HepG2 (cell line): ENCODE data around the gene DHFR2. TPM values are rescaled to one million over a fixed set of nuclear protein-coding genes. Genes with fewer than 3 reads are reported as not detected.
"Not testable (repeated sequence)": the region's sequence is repeated elsewhere in the genome, so short reads cannot be mapped to it uniquely, and the experiment has no call there.

Source experiments
- ATAC-seq: fragments of 200-7000 bp; cut with Tn5 transposase; 3 replicates; pipeline ENCODE4 v1.9.1; 2020; ENCODE audit warnings: mild to moderate bottlenecking, moderate library complexity
- BruUV-seq: library from RNA; stranded (reverse); fragments of 400-500 nt; replicated peaks from 2 replicates; lab custom pipeline; 2021; lab: Mats Ljungman, UMichigan
- CTCF ChIA-PET: fragments of 300-600 bp; formaldehyde crosslinking; extraction: SDS; loops from one replicate; lab custom pipeline; 2021; ENCODE audit warnings: low total read pairs, inconsistent platforms, low intra/inter-chr PET ratio; lab: Yijun Ruan, JAX
- POLR2A ChIA-PET: fragments of 350-600 bp; sonication (Branson Sonifier 250); formaldehyde crosslinking; loops from one replicate; lab custom pipeline; 2020; ENCODE audit warnings: antibody characterized with exemption, inconsistent platforms; lab: Yijun Ruan, JAX
- DNase-seq: peaks from one replicate; pipeline ENCODE4 v3.0.0-alpha.2; 2015; ENCODE audit warnings: low spot score
- FAIRE-seq: peaks from 3 replicates; lab custom pipeline; 2011; peaks lifted over from hg19 to GRCh38; lab: Jason Lieb, UNC
- H2AFZ ChIP-seq: one replicate; pipeline ENCODE4 v1.6.1; 2011; ENCODE audit warnings: low read length, inconsistent platforms
- H3K27ac ChIP-seq: fragments of 300-600 bp; 3 replicates; pipeline ENCODE4 v1.8.0; 2011; ENCODE audit warnings: mixed run types, mild to moderate bottlenecking, mixed read lengths, low read length, inconsistent platforms; ENCODE audit not compliant: insufficient read depth; ENCODE audit errors: extremely low read length
- H3K27me3 ChIP-seq, 2 experiments: fragments of 200-600 bp in 1 of 2; 2 replicates in 1 of 2; 3 replicates in 1 of 2; pipeline versions ENCODE4 v1.6.0 to v1.8.0; 2011; ENCODE audit warnings: low read length in 2 of 2, mild to moderate bottlenecking in 2 of 2, moderate library complexity in 2 of 2, inconsistent platforms in 1 of 2; ENCODE audit not compliant: insufficient read depth in 2 of 2, control insufficient read depth in 1 of 2
- H3K36me3 ChIP-seq, 2 experiments: fragments of 200-600 bp in 1 of 2; replicated peaks in 1 of 2; 2 replicates in 1 of 2; 3 replicates in 1 of 2; pipeline versions ENCODE4 v1.5.1 to v1.8.0; 2011; ENCODE audit warnings: low read length in 2 of 2, inconsistent platforms in 1 of 2; ENCODE audit not compliant: insufficient read depth in 2 of 2, control insufficient read depth in 1 of 2
- H3K4me1 ChIP-seq: 2 replicates; pipeline ENCODE4 v1.5.1; 2012; ENCODE audit warnings: low read length, inconsistent platforms; ENCODE audit not compliant: insufficient read depth
- H3K4me2 ChIP-seq: 2 replicates; pipeline ENCODE4 v1.6.0; 2011; ENCODE audit warnings: low read depth, low read length, inconsistent platforms
- H3K4me3 ChIP-seq, 3 experiments: fragments of 200-600 bp in 1 of 3; sonication (generic), shearing (Covaris generic) in 1 of 3; replicated peaks in 1 of 3; 2 replicates each; pipeline ENCODE4 v1.5.1; 2011 to 2016; ENCODE audit warnings: low read length in 3 of 3, inconsistent platforms in 2 of 3, low read depth in 2 of 3, mild to moderate bottlenecking in 2 of 3, control low read depth in 1 of 3, mixed read lengths in 1 of 3; ENCODE audit not compliant: insufficient read depth in 1 of 3
- H3K79me2 ChIP-seq: one replicate; pipeline ENCODE4 v1.6.1; 2011; ENCODE audit warnings: low read length, inconsistent platforms; ENCODE audit not compliant: insufficient read depth
- H3K9ac ChIP-seq: 2 replicates; pipeline ENCODE4 v1.6.0; 2011; ENCODE audit warnings: mild to moderate bottlenecking, low read depth, low read length, inconsistent platforms; ENCODE audit not compliant: insufficient read depth
- H3K9me3 ChIP-seq: 2 replicates; pipeline ENCODE4 v1.5.1; 2012; ENCODE audit warnings: mild to moderate bottlenecking, low read length
- H4K20me1 ChIP-seq: 2 replicates; pipeline ENCODE4 v1.6.0; 2011; ENCODE audit warnings: inconsistent platforms, mild to moderate bottlenecking, low read length, moderate library complexity; ENCODE audit not compliant: insufficient read depth
- FOXA1 ChIP-seq, 2 experiments: fragments of 450-650 bp in 1 of 2; sonication (generic) in 1 of 2; formaldehyde crosslinking in 1 of 2; IDR thresholded peaks; 2 replicates each; pipeline versions ENCODE4 v1.4.0 to v1.6.1; 2016 to 2020; ENCODE audit warnings: missing genetic modification reagents in 1 of 2
- FOXA3 ChIP-seq: IDR thresholded peaks from 2 replicates; pipeline ENCODE4 v1.6.1; 2016; ENCODE audit warnings: missing genetic modification reagents, missing compliant biosample characterization
- FOXP4 ChIP-seq: sonication (generic); formaldehyde crosslinking; IDR thresholded peaks from 2 replicates; pipeline ENCODE4 v1.4.0; 2020; ENCODE audit warnings: missing genetic modification reagents
- HOXA3 ChIP-seq: sonication (generic); formaldehyde crosslinking; IDR thresholded peaks from 2 replicates; pipeline ENCODE4 v1.5.0; 2020; ENCODE audit warnings: missing genetic modification reagents
- KLF12 ChIP-seq: sonication (generic); formaldehyde crosslinking; IDR thresholded peaks from 2 replicates; pipeline ENCODE4 v1.4.0; 2020; ENCODE audit warnings: missing genetic modification reagents, borderline replicate concordance
- SP5 ChIP-seq: IDR thresholded peaks from 2 replicates; pipeline ENCODE4 v1.6.1; 2016; ENCODE audit warnings: low read depth, borderline replicate concordance
- YY1 ChIP-seq: IDR thresholded peaks from 2 replicates; pipeline ENCODE4 v1.6.1; 2011; ENCODE audit warnings: low read length, low read depth, moderate library complexity, mild to moderate bottlenecking; ENCODE audit not compliant: insufficient read depth, insufficient replicate concordance
- ZMYM4 ChIP-seq: sonication (generic); formaldehyde crosslinking; IDR thresholded peaks from 2 replicates; pipeline ENCODE4 v1.8.1; 2023; ENCODE audit warnings: mild to moderate bottlenecking, missing genetic modification reagents
- WGBS: methylation state at CpG from one replicate; pipeline ENCODE4 v1.1.6; 2017; ENCODE audit warnings: low lambda C conversion rate; 5-methylcytosine and 5-hydroxymethylcytosine counted together
- in situ Hi-C: cut with HindIII; loops from 2 replicates; pipeline ENCODE4 v1.10.0; 2017; ENCODE audit warnings: low pct_unique_long_range_greater_than_20kb; ENCODE audit not compliant: extremely low pct_ligation_motif_present
- intact Hi-C: fragments of 100-400 bp; cut with micrococcal nuclease; formaldehyde crosslinking; loops from one replicate; pipeline ENCODE4 v1.10.0; 2022; ENCODE audit not compliant: unreplicated experiment
- polyA plus RNA-seq, 8 experiments: library from polyadenylated mRNA; depleted of rRNA in 3 of 8; stranded (reverse) in 7 of 8; unstranded in 1 of 8; fragments of >200 nt; fragmentation: Illumina TruSeq in 4 of 8; extraction: Trizol in 4 of 8; gene quantifications; 2 replicates each; pipeline versions ENCODE4 v1.2.1 to v1.2.3, GENCODE V29; 2011 to 2016; ENCODE audit warnings: low read depth in 4 of 8, missing spikeins in 1 of 8, mixed read lengths in 1 of 8; ENCODE audit not compliant: insufficient read depth in 1 of 8
- total RNA-seq, 5 experiments: library from RNA; depleted of rRNA; stranded (reverse); fragments of >200 nt; fragmentation: Illumina TruSeq; extraction: Trizol; gene quantifications; 2 replicates each; pipeline ENCODE4 v1.2.3, GENCODE V29; 2016; ENCODE audit warnings: low read depth in 1 of 5
- TF ChIP-seq, protein P1 (sequence below): sonication (generic); formaldehyde crosslinking; IDR thresholded peaks from 2 replicates; pipeline ENCODE4 v1.4.0; 2020; ENCODE audit warnings: missing genetic modification reagents

Gene DHFR2
- total and polyA plus RNA-seq, 2 of the 13 experiments (the other 11 are each of a cell fraction or from before 2014, with no cell fraction given): 1.4 to 4.6 TPM

- in situ Hi-C loops; H3K9ac ChIP-seq; FAIRE-seq; H3K4me3 ChIP-seq; H3K27ac ChIP-seq; BruUV-seq; H4K20me1 ChIP-seq; intact Hi-C loops; H3K36me3 ChIP-seq; H3K27me3 ChIP-seq; H3K4me2 ChIP-seq; H3K9me3 ChIP-seq; H2AFZ ChIP-seq; CTCF ChIA-PET; H3K79me2 ChIP-seq; TF ChIP-seq FOXA1 (IDR thresholded peaks at IDR 0.05): not testable (repeated sequence)
- peaks cover 27% of the 10 kb centered on the region for H3K4me1 ChIP-seq
- POLR2A ChIA-PET: interaction anchor here (0.6 kb wide), 1 partner anchor 18 kb away, joined by 4 read pairs; the partner anchor contains the start of genes DHFR2 and NSUN3
- peak; percentile 70; the same call in 1 of the 2 replicates for TF ChIP-seq SP5
- TF ChIP-seq KLF12 (CRISPR knock-in tag): 0 out of 2 replicates have a peak, but pooled peaks have one; percentile 34
- TF ChIP-seq ZMYM4 (CRISPR knock-in tag): peak; percentile 54; the same call in 1 of the 2 replicates
- TF ChIP-seq, protein P1, sequence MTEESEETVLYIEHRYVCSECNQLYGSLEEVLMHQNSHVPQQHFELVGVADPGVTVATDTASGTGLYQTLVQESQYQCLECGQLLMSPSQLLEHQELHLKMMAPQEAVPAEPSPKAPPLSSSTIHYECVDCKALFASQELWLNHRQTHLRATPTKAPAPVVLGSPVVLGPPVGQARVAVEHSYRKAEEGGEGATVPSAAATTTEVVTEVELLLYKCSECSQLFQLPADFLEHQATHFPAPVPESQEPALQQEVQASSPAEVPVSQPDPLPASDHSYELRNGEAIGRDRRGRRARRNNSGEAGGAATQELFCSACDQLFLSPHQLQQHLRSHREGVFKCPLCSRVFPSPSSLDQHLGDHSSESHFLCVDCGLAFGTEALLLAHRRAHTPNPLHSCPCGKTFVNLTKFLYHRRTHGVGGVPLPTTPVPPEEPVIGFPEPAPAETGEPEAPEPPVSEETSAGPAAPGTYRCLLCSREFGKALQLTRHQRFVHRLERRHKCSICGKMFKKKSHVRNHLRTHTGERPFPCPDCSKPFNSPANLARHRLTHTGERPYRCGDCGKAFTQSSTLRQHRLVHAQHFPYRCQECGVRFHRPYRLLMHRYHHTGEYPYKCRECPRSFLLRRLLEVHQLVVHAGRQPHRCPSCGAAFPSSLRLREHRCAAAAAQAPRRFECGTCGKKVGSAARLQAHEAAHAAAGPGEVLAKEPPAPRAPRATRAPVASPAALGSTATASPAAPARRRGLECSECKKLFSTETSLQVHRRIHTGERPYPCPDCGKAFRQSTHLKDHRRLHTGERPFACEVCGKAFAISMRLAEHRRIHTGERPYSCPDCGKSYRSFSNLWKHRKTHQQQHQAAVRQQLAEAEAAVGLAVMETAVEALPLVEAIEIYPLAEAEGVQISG (CRISPR knock-in tag): 0 out of 2 replicates have a peak, but pooled peaks have one; percentile 16
- 0 out of 2 replicates have a peak, but pooled peaks have one; percentile 14 for TF ChIP-seq FOXP4
- TF ChIP-seq FOXA1 (CRISPR knock-in tag; IDR thresholded peaks at IDR 0.05): peak; percentile 56
- peak; percentile 70 for TF ChIP-seq YY1
- 0 out of 2 replicates have a peak, but pooled peaks have one; percentile 50 for TF ChIP-seq FOXA3 (CRISPR knock-in tag)
- peak; percentile 70 for TF ChIP-seq HOXA3 (CRISPR knock-in tag)
- ATAC-seq (peak; percentile 63; the same call in 2 of the 3 replicates), DNase-seq (peak; percentile 45)
- whole genome bisulfite sequencing: 90% methylated on average over 1 of the region's 5 CpGs
Observed at GRCh38 chr3:94080552-94080951, 17.8 kb upstream of the DHFR2 start.
